HepG2 (cell line): ENCODE measurements around the gene RNU2-63P. TPM values are rescaled to one million over a fixed set of nuclear protein-coding genes. Genes with fewer than 3 reads are reported as not detected.
A peak's percentile ranks its signal among the peaks of the same experiment; 100 is the strongest.

Source experiments
- ARHGAP35 ChIP-seq: sonication (generic); formaldehyde crosslinking; IDR thresholded peaks from 2 replicates; pipeline ENCODE4 v1.9.0; 2022; ENCODE audit warnings: mild to moderate bottlenecking, inconsistent platforms, moderate library complexity, missing genetic modification reagents, borderline replicate concordance
- CCAR2 ChIP-seq: fragments of 200-400 bp; formaldehyde crosslinking; optimal IDR thresholded peaks from 2 replicates; pipeline ENCODE3; 2018; ENCODE audit warnings: low read depth, mild to moderate bottlenecking, low read length, moderate library complexity
- HMGXB3 ChIP-seq: sonication (generic); formaldehyde crosslinking; IDR thresholded peaks from 2 replicates; pipeline ENCODE4 v1.4.0; 2020; ENCODE audit warnings: missing genetic modification reagents, borderline replicate concordance
- KLF13 ChIP-seq: sonication (generic); formaldehyde crosslinking; IDR thresholded peaks from 2 replicates; pipeline ENCODE4 v1.4.0; 2020; ENCODE audit warnings: mild to moderate bottlenecking, missing genetic modification reagents
- KLF15 ChIP-seq: sonication (generic); formaldehyde crosslinking; IDR thresholded peaks from 2 replicates; pipeline ENCODE4 v1.8.1; 2023; ENCODE audit warnings: borderline replicate concordance, mild to moderate bottlenecking, inconsistent platforms, missing genetic modification reagents, mixed read lengths
- KLF6 ChIP-seq: IDR thresholded peaks from 2 replicates; pipeline ENCODE4 v1.8.0; 2016; ENCODE audit warnings: missing biosample characterization, missing genetic modification reagents
- MTA1 ChIP-seq: sonication (generic); formaldehyde crosslinking; IDR thresholded peaks from 2 replicates; pipeline ENCODE4 v1.4.0; 2020; ENCODE audit warnings: missing genetic modification reagents, mild to moderate bottlenecking, borderline replicate concordance
- MTERF4 ChIP-seq: sonication (generic); formaldehyde crosslinking; IDR thresholded peaks from 2 replicates; pipeline ENCODE4 v1.8.0; 2023; ENCODE audit warnings: mild to moderate bottlenecking, missing genetic modification reagents
- NR1H2 ChIP-seq: sonication (generic); formaldehyde crosslinking; IDR thresholded peaks from 2 replicates; pipeline ENCODE4 v1.8.1; 2022; ENCODE audit warnings: low read depth, missing genetic modification reagents, borderline replicate concordance
- NR2F2 ChIP-seq: IDR thresholded peaks from 2 replicates; pipeline ENCODE4 v1.6.1; 2012; ENCODE audit warnings: low read depth, inconsistent platforms, borderline replicate concordance
- RERE ChIP-seq: IDR thresholded peaks from 2 replicates; pipeline ENCODE4 v1.6.1; 2016; ENCODE audit warnings: low read depth, missing genetic modification reagents, missing compliant biosample characterization
- SALL1 ChIP-seq: sonication (generic); formaldehyde crosslinking; IDR thresholded peaks from 2 replicates; pipeline ENCODE4 v1.8.0; 2022; ENCODE audit warnings: mild to moderate bottlenecking, missing genetic modification reagents
- ZNF18 ChIP-seq: sonication (generic); formaldehyde crosslinking; IDR thresholded peaks from 2 replicates; pipeline ENCODE4 v1.8.0; 2022; ENCODE audit warnings: mild to moderate bottlenecking, missing genetic modification reagents; ENCODE audit not compliant: insufficient replicate concordance
- ZNF589 ChIP-seq: sonication (generic); formaldehyde crosslinking; conservative IDR thresholded peaks from 2 replicates; pipeline ENCODE4 v1.8.0; 2022; ENCODE audit warnings: mild to moderate bottlenecking, moderate library complexity, missing genetic modification reagents
- ZNF605 ChIP-seq: sonication (generic); formaldehyde crosslinking; IDR thresholded peaks from 2 replicates; pipeline ENCODE4 v1.8.0; 2022; ENCODE audit warnings: mild to moderate bottlenecking, missing genetic modification reagents
- ZNF792 ChIP-seq: IDR thresholded peaks from 2 replicates; pipeline ENCODE4 v1.6.1; 2016
- polyA plus RNA-seq, 8 experiments: library from polyadenylated mRNA; depleted of rRNA in 3 of 8; stranded (reverse) in 7 of 8; unstranded in 1 of 8; fragments of >200 nt; fragmentation: Illumina TruSeq in 4 of 8; extraction: Trizol in 4 of 8; gene quantifications; 2 replicates each; pipeline versions ENCODE4 v1.2.1 to v1.2.3, GENCODE V29; 2011 to 2016; ENCODE audit warnings: low read depth in 4 of 8, missing spikeins in 1 of 8, mixed read lengths in 1 of 8; ENCODE audit not compliant: insufficient read depth in 1 of 8
- total RNA-seq, 5 experiments: library from RNA; depleted of rRNA; stranded (reverse); fragments of >200 nt; fragmentation: Illumina TruSeq; extraction: Trizol; gene quantifications; 2 replicates each; pipeline ENCODE4 v1.2.3, GENCODE V29; 2016; ENCODE audit warnings: low read depth in 1 of 5

The RNU2-63P gene
- total and polyA plus RNA-seq, 2 of the 13 experiments (the other 11 are each of a cell fraction or from before 2014, with no cell fraction given) = 6.8 TPM; not detected in 1

GRCh38 chr2:88059979-88060906, 43.9 kb upstream of the RNU2-63P start (continued):
- TF ChIP-seq RERE (CRISPR knock-in tag) = peak; percentile 68; the same call in 1 of the 2 replicates
- TF ChIP-seq MTA1 (CRISPR knock-in tag) = no peak
- no peak for TF ChIP-seq ZNF18 (CRISPR knock-in tag)
- TF ChIP-seq ZNF589 (CRISPR knock-in tag) = no peak
- no peak for TF ChIP-seq CCAR2
- TF ChIP-seq HMGXB3 (CRISPR knock-in tag) = no peak
- no peak for TF ChIP-seq KLF15 (CRISPR knock-in tag)
- no peak for TF ChIP-seq NR1H2 (CRISPR knock-in tag)
- no peak for TF ChIP-seq ZNF605
- no peak for TF ChIP-seq SALL1 (CRISPR knock-in tag)
- TF ChIP-seq KLF6 (CRISPR knock-in tag) = no peak
- TF ChIP-seq ARHGAP35 (CRISPR knock-in tag) = no peak
- TF ChIP-seq ZNF792 (CRISPR knock-in tag) = no peak
- TF ChIP-seq MTERF4 (CRISPR knock-in tag) = no peak
- TF ChIP-seq NR2F2 = peak; percentile 49
- no peak for TF ChIP-seq KLF13
